Skeletal muscle satellite cell (primary cell): ENCODE data around the gene TNFRSF13B. TPM values are rescaled to one million over a fixed set of nuclear protein-coding genes. Genes with fewer than 3 reads are reported as not detected.
"Not testable (repeated sequence)": the region's sequence is repeated elsewhere in the genome, so short reads cannot be mapped to it uniquely, and the experiment has no call there.

Source experiments
- H3K27me3 ChIP-seq: 2 replicates; pipeline ENCODE4 v1.7.0; 2013; ENCODE audit warnings: low read length; ENCODE audit not compliant: control insufficient read depth, insufficient read depth
- H3K36me3 ChIP-seq: 2 replicates; pipeline ENCODE4 v1.7.0; 2013; ENCODE audit warnings: mild to moderate bottlenecking, control low read depth, low read length; ENCODE audit not compliant: insufficient read depth
- H3K4me1 ChIP-seq: 2 replicates; pipeline ENCODE4 v1.7.0; 2013; ENCODE audit warnings: low read length; ENCODE audit not compliant: control insufficient read depth, insufficient read depth
- H3K4me2 ChIP-seq: 2 replicates; pipeline ENCODE4 v1.7.0; 2013; ENCODE audit warnings: mild to moderate bottlenecking, low read length
- H3K4me3 ChIP-seq: 2 replicates; pipeline ENCODE4 v1.7.0; 2013; ENCODE audit warnings: low read length
- H3K9ac ChIP-seq: 2 replicates; pipeline ENCODE4 v1.7.0; 2013; ENCODE audit warnings: mild to moderate bottlenecking, low read depth, low read length, moderate library complexity
- H3K9me3 ChIP-seq: replicated peaks from 2 replicates; pipeline ENCODE4 v1.7.0; 2013; ENCODE audit warnings: mild to moderate bottlenecking, control low read depth, low read length
- total RNA-seq: library from RNA; depleted of rRNA; stranded (reverse); fragments of >200 nt; gene quantifications from 2 replicates; pipeline ENCODE4 v1.2.3, GENCODE V29; 2012; rRNA removed

TNFRSF13B gene
- not detected in 2 replicates for total RNA-seq

DNA sequence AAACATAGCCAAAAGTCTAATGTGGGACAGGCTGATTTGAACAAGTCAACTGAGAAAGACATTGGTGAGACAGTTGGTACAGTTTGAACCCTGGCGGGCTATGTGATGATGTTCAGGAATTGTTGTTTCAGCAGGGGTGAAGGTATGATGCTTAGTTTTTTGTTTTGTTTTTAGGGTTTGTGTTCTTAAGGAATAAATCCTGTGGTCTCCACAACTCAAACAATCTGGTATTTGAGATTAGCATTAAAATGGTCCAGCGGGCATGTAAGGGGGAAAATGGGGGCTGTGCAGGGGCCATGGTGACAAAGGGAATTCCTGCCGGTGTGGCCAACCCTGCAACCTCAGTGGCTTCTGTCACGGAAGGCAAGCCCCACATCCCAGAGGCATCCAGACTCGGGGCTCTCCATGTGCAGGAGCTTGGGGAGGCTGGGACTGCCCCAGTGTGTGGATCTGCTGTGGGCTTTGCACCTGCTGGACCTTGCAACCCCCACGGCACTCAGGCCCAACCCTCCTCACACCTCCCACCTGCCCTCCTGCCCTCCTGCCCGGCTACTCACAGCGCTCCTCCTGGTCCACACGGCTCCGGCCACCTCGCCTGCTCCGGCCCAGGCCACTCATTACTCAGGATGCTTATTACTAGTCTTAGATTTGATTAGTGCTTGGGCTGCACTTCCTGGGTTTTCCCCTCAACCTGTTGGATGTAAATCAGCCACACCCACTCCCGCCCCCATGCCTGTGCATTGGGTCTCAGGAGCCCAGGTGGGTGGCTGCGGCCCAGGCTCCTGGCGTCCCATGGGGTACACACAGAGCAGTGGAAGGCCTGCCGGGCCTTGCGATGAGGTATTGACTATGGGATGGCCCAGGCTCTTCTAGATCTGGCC is at the start of gene TNFRSF13B:
Gene TNFRSF13B (minus strand): TSS at position 661 of the 881 bp plus-strand sequence. CDS start 43 bp downstream, at position 618.
- Histone ChIP-seq H3K27me3 (peaks cover 56% of the 10 kb centered on the region), H3K9me3 (no peaks in the 10 kb centered on the region), H3K36me3 (no peaks in the 10 kb centered on the region), H3K4me1 (no peaks in the 10 kb centered on the region), H3K4me3 (no peak within 1 kb of the TSS), H3K9ac (no peak within 1 kb of the TSS), H3K4me2 (no peak within 1 kb of the TSS)

DNA sequence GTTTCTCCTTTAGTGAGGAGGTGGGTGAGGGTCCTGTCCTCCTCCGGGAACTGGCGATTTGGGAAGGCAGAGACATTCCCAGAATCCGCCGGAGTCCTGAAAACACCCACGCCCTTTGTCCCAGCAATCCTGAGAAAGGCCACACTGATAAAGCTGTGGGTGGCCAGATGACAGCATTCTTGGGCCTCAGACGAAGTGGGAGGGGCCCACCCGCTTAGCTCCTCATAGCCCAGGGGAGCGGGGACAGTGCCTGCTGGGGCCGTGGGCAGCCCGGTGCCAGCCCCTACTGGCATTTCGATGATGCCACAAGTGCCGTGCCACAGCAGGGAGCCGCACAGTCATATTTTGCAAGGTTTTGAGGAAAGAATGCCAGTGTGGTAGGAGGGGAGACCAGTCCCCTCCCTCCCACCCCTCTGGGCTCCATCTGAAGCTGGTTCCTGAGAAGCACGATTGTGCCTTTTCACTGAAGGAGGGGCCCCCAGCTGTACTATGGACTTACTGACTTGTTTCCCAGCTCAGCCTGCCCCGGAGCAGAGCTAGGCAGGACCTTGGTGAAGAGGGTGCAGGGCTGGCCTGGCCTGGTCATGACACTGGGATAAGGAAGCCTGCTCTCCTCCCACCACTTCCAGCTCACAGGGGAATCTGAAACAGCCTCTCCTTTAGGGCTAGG is 49.4 kb upstream of the TNFRSF13B start:
- Histone ChIP-seq H3K9me3 (no peaks in the 10 kb centered on the region), H3K4me3 (peak overlapping the region; percentile 48), H3K9ac (peak overlapping the region; percentile 75), H3K27me3 (no peaks in the 10 kb centered on the region), H3K4me2 (peak overlapping the region; percentile 56), H3K4me1 (peaks cover 17% of the 10 kb centered on the region), H3K36me3 (no peaks in the 10 kb centered on the region)

DNA sequence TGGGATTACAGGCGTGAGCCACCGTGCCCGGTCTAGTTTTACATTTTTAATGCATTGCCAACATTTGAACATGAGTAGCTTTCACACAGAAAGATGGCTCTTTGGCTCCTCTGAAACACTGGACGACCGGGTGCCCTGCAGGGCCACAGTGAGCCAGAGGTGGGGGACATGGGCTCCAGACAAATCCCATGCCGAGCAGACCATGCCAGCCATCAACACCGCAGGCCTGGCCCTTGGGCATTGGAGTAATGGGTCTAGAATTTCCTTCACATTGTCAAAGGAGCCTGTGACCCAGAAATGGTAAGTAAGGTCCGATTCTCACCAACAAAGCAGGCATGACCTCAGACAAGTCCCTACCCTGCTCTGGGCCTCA is 48.9 kb upstream of the TNFRSF13B start:
- no peaks in the 10 kb centered on the region for H3K27me3 ChIP-seq

DNA sequence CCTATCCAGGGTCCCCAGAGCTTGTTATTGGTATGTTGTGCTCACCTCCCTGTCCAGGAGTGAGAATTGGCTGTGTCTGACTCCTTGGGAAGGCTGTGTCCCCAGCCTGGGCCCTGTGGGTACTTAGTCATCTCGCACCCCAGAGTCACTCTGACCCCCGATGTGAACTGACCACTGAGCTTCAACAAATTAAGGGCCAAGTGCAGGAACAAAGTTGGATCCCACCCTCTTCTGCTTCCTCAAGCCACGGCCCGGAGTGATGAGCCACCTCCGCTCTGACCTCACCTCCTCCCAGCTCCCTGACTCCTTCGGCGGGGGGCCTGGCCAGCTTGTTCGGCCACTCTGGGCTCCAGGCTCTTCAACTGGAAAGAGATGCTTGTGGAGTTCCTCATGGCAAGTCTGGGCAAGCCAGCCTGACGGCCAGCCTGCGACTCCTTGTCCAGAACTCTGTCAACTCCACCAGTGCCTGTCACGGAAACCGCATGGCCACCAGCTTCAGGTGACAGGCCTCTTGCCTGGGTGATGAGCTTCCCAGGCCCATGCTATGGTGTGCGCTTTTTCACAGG is 48.1 kb upstream of the TNFRSF13B start:
- no peaks in the 10 kb centered on the region for H3K36me3 ChIP-seq
- H3K4me1 ChIP-seq: peaks cover 21% of the 10 kb centered on the region
- no peaks in the 10 kb centered on the region for H3K27me3 ChIP-seq
- H3K4me2 ChIP-seq: no peak overlapping the region
- no peak overlapping the region for H3K4me3 ChIP-seq
- no peaks in the 10 kb centered on the region for H3K9me3 ChIP-seq
- H3K9ac ChIP-seq: no peak overlapping the region

More for the DNA sequence above, 48.9 kb upstream of the TNFRSF13B start:
- Histone ChIP-seq H3K4me1 (peaks cover 17% of the 10 kb centered on the region), H3K4me3 (peak overlapping the region; percentile 48), H3K36me3 (no peaks in the 10 kb centered on the region), H3K9ac (peak overlapping the region; percentile 75), H3K4me2 (peak overlapping the region; percentile 56), H3K9me3 (no peaks in the 10 kb centered on the region)

DNA sequence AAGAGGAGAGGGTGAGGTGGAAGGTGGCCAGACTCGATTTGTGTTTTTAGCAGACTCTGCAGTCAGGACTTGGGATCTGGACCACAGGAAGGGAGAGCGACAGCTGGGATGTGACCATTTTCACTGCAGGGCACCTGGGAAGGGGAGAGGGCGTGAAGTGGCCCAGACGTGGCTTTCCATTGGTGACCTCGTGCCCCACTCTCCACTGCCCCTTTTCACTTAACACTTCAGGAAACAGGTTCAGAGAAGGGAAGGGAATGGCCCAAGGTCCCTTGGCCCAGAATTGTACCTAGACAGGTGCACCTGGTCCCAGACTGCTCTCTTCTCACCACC is 47.5 kb upstream of the TNFRSF13B start:
- H3K36me3 ChIP-seq: no peaks in the 10 kb centered on the region
- H3K4me2 ChIP-seq: no peak overlapping the region
- H3K27me3 ChIP-seq: no peaks in the 10 kb centered on the region
- no peak overlapping the region for H3K4me3 ChIP-seq
- peaks cover 27% of the 10 kb centered on the region for H3K4me1 ChIP-seq
- H3K9me3 ChIP-seq: no peaks in the 10 kb centered on the region
- no peak overlapping the region for H3K9ac ChIP-seq

DNA sequence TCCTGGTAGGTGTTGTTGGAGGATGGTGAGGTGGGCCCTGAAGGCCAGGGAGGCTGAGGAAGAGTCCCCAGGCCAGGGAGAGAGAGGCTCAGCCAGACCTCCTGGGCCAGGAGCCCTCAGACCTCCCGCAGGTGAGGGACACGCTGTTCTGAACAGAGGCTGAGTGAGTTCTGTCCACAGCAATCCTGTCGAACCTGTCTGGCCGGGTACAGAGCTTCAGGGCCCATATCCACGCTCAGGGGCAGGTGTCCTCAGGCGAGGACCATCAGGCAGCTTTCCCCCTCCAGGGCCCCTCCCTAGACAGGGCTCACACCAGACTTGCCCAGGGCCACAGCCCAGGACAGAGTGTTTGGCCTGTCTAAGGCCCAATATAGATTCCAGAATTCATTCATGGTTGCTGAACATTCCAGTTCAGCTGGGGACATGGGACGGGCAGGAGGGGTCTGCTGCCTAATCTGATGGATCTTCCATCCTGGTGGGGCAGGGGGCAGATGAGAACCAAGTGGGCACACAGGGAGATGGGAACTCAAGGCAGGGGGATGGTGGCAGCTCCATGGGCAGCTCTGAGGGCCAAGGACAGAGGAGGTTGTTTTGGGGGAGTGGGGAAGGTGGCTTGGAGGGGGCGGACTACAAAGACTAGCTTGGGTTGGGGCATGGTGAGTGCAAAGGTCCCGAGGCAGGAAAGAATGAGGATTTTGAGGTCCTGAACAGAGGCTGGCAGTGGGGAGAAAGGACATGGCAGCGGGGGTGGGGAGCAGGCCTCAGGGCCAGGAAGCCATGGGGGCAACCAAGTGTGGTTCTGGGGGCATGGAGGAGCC is 46.9 kb upstream of the TNFRSF13B start:
- Histone ChIP-seq H3K4me1 (peaks cover 31% of the 10 kb centered on the region), H3K9me3 (no peaks in the 10 kb centered on the region), H3K27me3 (no peaks in the 10 kb centered on the region), H3K4me2 (no peak overlapping the region), H3K9ac (no peak overlapping the region), H3K4me3 (no peak overlapping the region), H3K36me3 (no peaks in the 10 kb centered on the region)

DNA sequence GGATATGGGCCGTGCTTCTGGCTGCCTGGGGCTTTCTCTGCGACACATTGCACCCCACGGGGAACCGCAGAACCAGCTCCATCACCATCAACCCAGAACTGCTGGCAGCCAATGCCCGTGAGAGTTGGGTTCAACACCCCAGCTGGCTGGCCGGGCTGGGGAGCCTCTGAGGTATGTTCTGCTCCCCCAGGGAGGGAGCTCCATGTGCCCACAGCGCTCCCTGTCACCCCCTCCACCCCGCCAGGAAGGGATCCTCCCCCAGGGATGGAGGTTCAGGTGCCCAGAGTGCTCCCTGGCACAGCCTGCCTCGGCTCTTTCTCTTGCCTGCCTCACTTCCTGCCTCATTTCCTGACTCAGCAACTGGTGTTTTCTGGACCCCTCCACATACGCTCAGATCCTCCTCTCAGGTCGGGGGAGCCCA is 46.1 kb upstream of the TNFRSF13B start:
- no peaks in the 10 kb centered on the region for H3K36me3 ChIP-seq
- H3K4me1 ChIP-seq: peaks cover 31% of the 10 kb centered on the region
- no peaks in the 10 kb centered on the region for H3K27me3 ChIP-seq
- no peak overlapping the region for H3K9ac ChIP-seq
- H3K4me3 ChIP-seq: no peak overlapping the region
- H3K9me3 ChIP-seq: no peaks in the 10 kb centered on the region
- no peak overlapping the region for H3K4me2 ChIP-seq

DNA sequence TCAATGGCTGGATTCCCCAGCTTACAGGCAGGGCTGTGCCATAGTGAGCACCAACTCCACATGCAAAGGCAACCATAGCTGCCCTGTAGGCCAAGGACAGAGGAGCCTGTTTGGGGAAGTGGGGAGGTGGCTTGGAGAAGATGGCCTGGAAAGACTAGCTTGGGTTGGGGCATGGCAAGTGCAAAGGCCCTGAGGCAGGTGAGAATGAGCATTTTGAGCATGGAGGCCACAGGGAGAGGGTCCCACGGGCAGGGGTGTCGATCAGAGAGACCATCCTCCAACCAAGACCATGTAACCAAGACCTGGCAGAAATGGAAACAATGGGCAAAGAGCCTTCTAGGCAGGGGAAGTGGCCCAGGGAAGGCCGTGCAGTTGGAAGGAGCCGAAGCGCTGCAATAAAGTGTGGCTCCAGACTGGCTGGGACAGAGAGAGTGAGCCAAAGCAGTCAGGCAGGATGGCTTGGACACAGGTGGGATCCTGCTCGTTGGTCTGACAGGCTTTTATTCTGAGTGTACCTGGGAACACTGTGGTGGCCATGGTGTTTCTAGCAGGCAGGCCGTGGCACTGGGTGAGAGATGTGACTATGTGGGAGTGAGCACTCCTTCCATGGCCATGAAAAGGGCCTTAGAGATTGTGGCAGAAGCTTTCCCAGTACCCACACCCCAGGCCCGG is 45.6 kb upstream of the TNFRSF13B start:
- Histone ChIP-seq H3K4me1 (peaks cover 31% of the 10 kb centered on the region), H3K36me3 (no peaks in the 10 kb centered on the region), H3K4me3 (no peak overlapping the region)

DNA sequence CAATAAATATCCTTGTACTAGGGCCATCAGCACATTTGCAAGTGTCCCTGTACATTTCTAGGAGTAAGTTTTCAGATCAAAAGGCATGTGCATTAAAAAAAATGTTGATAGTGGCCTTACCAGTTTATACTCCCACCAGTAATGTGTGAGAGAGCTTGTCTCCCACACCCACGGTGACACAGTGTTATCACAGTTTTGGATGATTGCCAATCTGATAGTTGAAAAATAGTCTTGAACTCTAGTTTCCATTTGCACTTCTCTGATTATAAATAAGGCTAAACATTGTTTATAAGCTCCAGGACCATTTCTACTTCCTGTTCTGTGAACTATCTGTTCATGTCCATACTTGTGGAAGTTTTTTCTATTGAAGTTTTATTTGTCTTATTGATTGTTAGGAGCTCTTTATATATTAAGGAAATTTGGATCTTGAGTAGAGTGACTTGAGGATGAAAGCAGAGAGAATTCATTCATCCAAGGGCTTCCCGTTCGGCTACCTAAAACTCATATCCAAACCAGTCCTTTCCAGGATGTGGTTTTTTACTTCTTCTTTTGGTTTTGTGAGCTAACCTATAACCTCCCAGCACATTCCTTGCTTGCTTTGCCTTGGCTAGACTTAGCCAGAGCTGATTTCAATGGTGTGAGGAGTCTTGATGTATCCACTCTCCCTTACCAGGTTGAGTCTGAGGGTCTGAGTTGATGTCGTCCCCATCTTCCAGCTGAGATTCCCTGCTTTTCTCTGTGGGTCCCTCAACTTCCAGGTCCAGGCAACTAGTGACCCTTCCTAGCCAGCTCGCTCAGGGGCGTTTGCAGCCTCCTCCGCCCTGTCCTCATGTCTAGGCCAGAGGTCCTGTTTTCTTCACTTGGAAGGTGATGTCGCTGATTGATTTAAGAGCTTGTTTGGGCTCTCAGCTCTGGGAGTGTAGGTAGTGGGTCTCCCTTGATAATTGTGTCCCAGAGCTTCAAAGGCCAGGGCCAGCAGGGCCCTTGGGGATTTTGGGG is 44.6 kb upstream of the TNFRSF13B start:
- H3K36me3 ChIP-seq, H3K9ac ChIP-seq, H3K4me3 ChIP-seq, H3K9me3 ChIP-seq, H3K4me2 ChIP-seq, H3K27me3 ChIP-seq: not testable (repeated sequence)
- H3K4me1 ChIP-seq: peaks cover 24% of the 10 kb centered on the region

More for the DNA sequence above, 45.6 kb upstream of the TNFRSF13B start:
- H3K4me2 ChIP-seq: no peak overlapping the region
- no peaks in the 10 kb centered on the region for H3K9me3 ChIP-seq
- H3K27me3 ChIP-seq: no peaks in the 10 kb centered on the region
- no peak overlapping the region for H3K9ac ChIP-seq

DNA sequence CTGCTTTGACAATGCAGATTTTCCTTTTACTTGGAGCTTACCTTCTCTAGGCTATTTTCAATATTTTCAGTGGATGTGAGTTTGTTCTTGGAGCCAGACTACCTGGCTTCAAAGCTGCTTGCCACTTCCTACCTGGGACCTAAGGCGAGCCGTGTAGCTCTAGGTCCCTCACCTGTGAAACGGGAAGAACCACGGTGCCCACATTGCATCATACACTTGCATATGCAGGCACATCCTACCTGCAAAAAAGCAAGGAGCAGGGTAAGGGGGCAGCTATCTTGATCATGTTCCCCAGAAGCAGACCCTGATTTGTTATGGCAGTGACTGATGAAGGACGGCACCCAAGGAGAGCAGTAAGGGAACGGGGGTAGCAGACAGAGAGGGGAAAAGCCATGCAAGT is 43.3 kb upstream of the TNFRSF13B start:
- Histone ChIP-seq H3K9ac (no peak overlapping the region), H3K9me3 (no peaks in the 10 kb centered on the region), H3K27me3 (no peaks in the 10 kb centered on the region), H3K4me3 (no peak overlapping the region), H3K36me3 (no peaks in the 10 kb centered on the region), H3K4me2 (no peak overlapping the region), H3K4me1 (peaks cover 14% of the 10 kb centered on the region)
